Measurements from ENCODE around the gene CACFD1. TPM values are rescaled to one million over a fixed set of nuclear protein-coding genes. Genes with fewer than 3 reads are reported as not detected.

Gene CACFD1
- total and polyA plus RNA-seq, 2 of the 13 experiments (the other 11 are each of a cell fraction or from before 2014, with no cell fraction given): 13.8 to 14.6 TPM

GRCh38 chr9:133421615-133422542 is 37.9 kb upstream of the CACFD1 start, which contains the start of gene ADAMTS13 (continued):
- TF ChIP-seq SKI (IDR thresholded peaks at IDR 0.05; ENCODE audit: partially characterized antibody) (no peak), RFX1 (IDR thresholded peaks at IDR 0.05) (no peak), IRF2 (CRISPR knock-in tag; IDR thresholded peaks at IDR 0.05) (0 out of 2 replicates have a peak, but pooled peaks have one; percentile 16), ZBTB25 (CRISPR knock-in tag; IDR thresholded peaks at IDR 0.05) (no peak), CREM (IDR thresholded peaks at IDR 0.05) (no peak), CREM (CRISPR knock-in tag; IDR thresholded peaks at IDR 0.05) (no peak), ATRX (CRISPR knock-in tag; IDR thresholded peaks at IDR 0.05; ENCODE audit: borderline replicate concordance) (no peak), KDM5A (IDR thresholded peaks at IDR 0.05; ENCODE audit: borderline replicate concordance, low read length) (no peak), SNRNP70 (IDR thresholded peaks at IDR 0.05; ENCODE audit: low read depth, low read length) (no peak), THAP11 (CRISPR knock-in tag; IDR thresholded peaks at IDR 0.05) (peak; percentile 22; the same call in 1 of the 2 replicates), CCDC6 (CRISPR knock-in tag; IDR thresholded peaks at IDR 0.05) (no peak), GMEB1 (CRISPR knock-in tag; IDR thresholded peaks at IDR 0.05; ENCODE audit: borderline replicate concordance) (no peak), MAFK (conservative IDR thresholded peaks at IDR 0.05 in 1 of 2, IDR thresholded peaks at IDR 0.05 in 1 of 2; ENCODE audit: low read length in 2 of 2) (no peak), ZNF883 (CRISPR knock-in tag; IDR thresholded peaks at IDR 0.05; ENCODE audit: not compliant biosample characterization) (peak; percentile 31), SATB2 (CRISPR knock-in tag; IDR thresholded peaks at IDR 0.05) (no peak), HDAC6 (IDR thresholded peaks at IDR 0.05; ENCODE audit: low read depth, low read length) (no peak), MEF2D (CRISPR knock-in tag; IDR thresholded peaks at IDR 0.05) (no peak), PHF21A (CRISPR knock-in tag; IDR thresholded peaks at IDR 0.05) (peak; percentile 34; the same call in 1 of the 2 replicates), ZBTB42 (CRISPR knock-in tag; IDR thresholded peaks at IDR 0.05) (no peak)
- TF ChIP-seq, protein P1, sequence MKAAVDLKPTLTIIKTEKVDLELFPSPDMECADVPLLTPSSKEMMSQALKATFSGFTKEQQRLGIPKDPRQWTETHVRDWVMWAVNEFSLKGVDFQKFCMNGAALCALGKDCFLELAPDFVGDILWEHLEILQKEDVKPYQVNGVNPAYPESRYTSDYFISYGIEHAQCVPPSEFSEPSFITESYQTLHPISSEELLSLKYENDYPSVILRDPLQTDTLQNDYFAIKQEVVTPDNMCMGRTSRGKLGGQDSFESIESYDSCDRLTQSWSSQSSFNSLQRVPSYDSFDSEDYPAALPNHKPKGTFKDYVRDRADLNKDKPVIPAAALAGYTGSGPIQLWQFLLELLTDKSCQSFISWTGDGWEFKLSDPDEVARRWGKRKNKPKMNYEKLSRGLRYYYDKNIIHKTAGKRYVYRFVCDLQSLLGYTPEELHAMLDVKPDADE (CRISPR knock-in tag; IDR thresholded peaks at IDR 0.05): peak; percentile 68; the same call in 1 of the 2 replicates
- TF ChIP-seq, protein P2, sequence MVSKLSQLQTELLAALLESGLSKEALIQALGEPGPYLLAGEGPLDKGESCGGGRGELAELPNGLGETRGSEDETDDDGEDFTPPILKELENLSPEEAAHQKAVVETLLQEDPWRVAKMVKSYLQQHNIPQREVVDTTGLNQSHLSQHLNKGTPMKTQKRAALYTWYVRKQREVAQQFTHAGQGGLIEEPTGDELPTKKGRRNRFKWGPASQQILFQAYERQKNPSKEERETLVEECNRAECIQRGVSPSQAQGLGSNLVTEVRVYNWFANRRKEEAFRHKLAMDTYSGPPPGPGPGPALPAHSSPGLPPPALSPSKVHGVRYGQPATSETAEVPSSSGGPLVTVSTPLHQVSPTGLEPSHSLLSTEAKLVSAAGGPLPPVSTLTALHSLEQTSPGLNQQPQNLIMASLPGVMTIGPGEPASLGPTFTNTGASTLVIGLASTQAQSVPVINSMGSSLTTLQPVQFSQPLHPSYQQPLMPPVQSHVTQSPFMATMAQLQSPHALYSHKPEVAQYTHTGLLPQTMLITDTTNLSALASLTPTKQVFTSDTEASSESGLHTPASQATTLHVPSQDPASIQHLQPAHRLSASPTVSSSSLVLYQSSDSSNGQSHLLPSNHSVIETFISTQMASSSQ (IDR thresholded peaks at IDR 0.05; ENCODE audit: low read depth): no peak
- TF ChIP-seq, protein P2 (CRISPR knock-in tag; IDR thresholded peaks at IDR 0.05; ENCODE audit: borderline replicate concordance): 0 out of 2 replicates have a peak, but pooled peaks have one; percentile 38

All from HepG2 (cell line).